WTC11 (cell line): ENCODE data around the gene EEFSEC. TPM values are rescaled to one million over a fixed set of nuclear protein-coding genes. Genes with fewer than 3 reads are reported as not detected.

Experiments
- ATAC-seq: fragments of 200-7000 bp; cut with Tn5 transposase; 2 replicates; pipeline ENCODE4 v1.10.0; 2021; ENCODE audit warnings: mild to moderate bottlenecking, moderate library complexity
- CTCF ChIA-PET: fragments of 300-600 bp; sonication (Branson Sonifier 250); formaldehyde crosslinking; loops from one replicate; lab custom pipeline; 2021; ENCODE audit warnings: antibody characterized with exemption; lab: Charles Lee
- POLR2A ChIA-PET: fragments of 350-600 bp; sonication (Branson Sonifier 250); formaldehyde crosslinking; loops from one replicate; lab custom pipeline; 2021; ENCODE audit warnings: antibody characterized with exemption; lab: Charles Lee
- DNase-seq: peaks from one replicate; pipeline ENCODE4 v3.0.0; 2021; ENCODE audit warnings: low spot score
- H3K27ac Mint-ChIP-seq: 2 replicates; pipeline ENCODE4 v1.8.0; 2021; ENCODE audit warnings: mixed read lengths
- H3K27me3 Mint-ChIP-seq: 2 replicates; pipeline ENCODE4 v1.8.0; 2021; ENCODE audit warnings: low read depth, mild to moderate bottlenecking, moderate library complexity, mixed read lengths
- H3K36me3 Mint-ChIP-seq: 2 replicates; pipeline ENCODE4 v1.8.0; 2021; ENCODE audit warnings: mixed read lengths
- H3K4me1 Mint-ChIP-seq: 2 replicates; pipeline ENCODE4 v1.8.0; 2022; ENCODE audit warnings: mixed read lengths
- H3K4me3 Mint-ChIP-seq: 2 replicates; pipeline ENCODE4 v1.8.0; 2021; ENCODE audit warnings: mild to moderate bottlenecking, moderate library complexity, mixed read lengths
- H3K9me3 Mint-ChIP-seq: 2 replicates; pipeline ENCODE4 v1.8.0; 2021; ENCODE audit warnings: mixed read lengths
- ATF1 ChIP-seq: sonication (generic); formaldehyde crosslinking; IDR thresholded peaks from 2 replicates; pipeline ENCODE4 v1.8.1; 2023; ENCODE audit warnings: mild to moderate bottlenecking, moderate library complexity, missing genetic modification reagents
- EMX1 ChIP-seq: fragments of 250-450 bp; sonication (Bioruptor Pico); IDR thresholded peaks from 2 replicates; pipeline ENCODE4 v1.8.0; 2021; ENCODE audit warnings: mild to moderate bottlenecking
- FOXK1 ChIP-seq: sonication (generic); formaldehyde crosslinking; IDR thresholded peaks from 2 replicates; pipeline ENCODE4 v1.8.0; 2022; ENCODE audit warnings: mild to moderate bottlenecking, moderate library complexity, missing genetic modification reagents
- FOXP1 ChIP-seq: sonication (generic); formaldehyde crosslinking; IDR thresholded peaks from 2 replicates; pipeline ENCODE4 v1.8.0; 2022; ENCODE audit warnings: missing genetic modification reagents, mild to moderate bottlenecking, moderate library complexity, borderline replicate concordance
- NFYB ChIP-seq: sonication (generic); formaldehyde crosslinking; conservative IDR thresholded peaks from 2 replicates; pipeline ENCODE4 v1.8.0; 2022; ENCODE audit warnings: low read depth, missing genetic modification reagents
- OVOL2 ChIP-seq: fragments of 250-450 bp; sonication (Bioruptor Pico); IDR thresholded peaks from 2 replicates; pipeline ENCODE4 v1.9.0; 2021; ENCODE audit warnings: mild to moderate bottlenecking, borderline replicate concordance
- SMAD4 ChIP-seq: sonication (generic); formaldehyde crosslinking; IDR thresholded peaks from 2 replicates; pipeline ENCODE4 v1.8.0; 2022; ENCODE audit warnings: mild to moderate bottlenecking, missing genetic modification reagents
- SP1 ChIP-seq: sonication (generic); formaldehyde crosslinking; conservative IDR thresholded peaks from 2 replicates; pipeline ENCODE4 v1.8.1; 2022; ENCODE audit warnings: missing genetic modification reagents
- TEAD1 ChIP-seq: sonication (generic); formaldehyde crosslinking; IDR thresholded peaks from 2 replicates; pipeline ENCODE4 v1.8.0; 2022; ENCODE audit warnings: mild to moderate bottlenecking, missing genetic modification reagents
- ZBTB21 ChIP-seq: sonication (generic); formaldehyde crosslinking; IDR thresholded peaks from 2 replicates; pipeline ENCODE4 v1.8.1; 2023; ENCODE audit warnings: mild to moderate bottlenecking, missing genetic modification reagents, borderline replicate concordance
- ZNF423 ChIP-seq: fragments of 250-450 bp; sonication (Bioruptor Pico); IDR thresholded peaks from 2 replicates; pipeline ENCODE4 v2.1.2; 2022; ENCODE audit warnings: mild to moderate bottlenecking, moderate library complexity
- total RNA-seq: library from RNA; stranded (reverse); gene quantifications from 3 replicates; pipeline ENCODE4 v1.2.3, GENCODE V29; 2021
- TF ChIP-seq, protein P1 (sequence below): fragments of 250-450 bp; sonication (Bioruptor Pico); IDR thresholded peaks from 2 replicates; pipeline ENCODE4 v1.9.0; 2021; ENCODE audit warnings: moderate library complexity, mild to moderate bottlenecking, inconsistent platforms, borderline replicate concordance
- TF ChIP-seq, protein P2 (sequence below): sonication (generic); formaldehyde crosslinking; IDR thresholded peaks from 2 replicates; pipeline ENCODE4 v1.8.0; 2022; ENCODE audit warnings: missing genetic modification reagents
- TF ChIP-seq, protein P3 (sequence below): sonication (generic); formaldehyde crosslinking; IDR thresholded peaks from 2 replicates; pipeline ENCODE4 v1.8.1; 2022; ENCODE audit warnings: missing genetic modification reagents, borderline replicate concordance
- TF ChIP-seq, protein P4 (sequence below): fragments of 250-450 bp; sonication (Bioruptor Pico); IDR thresholded peaks from 2 replicates; pipeline ENCODE4 v2.1.2; 2022; ENCODE audit warnings: mild to moderate bottlenecking, moderate library complexity
- TF ChIP-seq, protein P5 (sequence below): fragments of 200-600 bp; IDR thresholded peaks from 2 replicates; pipeline ENCODE4 v1.8.0; 2022; ENCODE audit warnings: antibody characterized with exemption
- TF ChIP-seq, protein P6 (sequence below): sonication (generic); formaldehyde crosslinking; IDR thresholded peaks from 2 replicates; pipeline ENCODE4 v1.8.1; 2023; ENCODE audit warnings: mild to moderate bottlenecking, missing genetic modification reagents
- TF ChIP-seq, protein P7 (sequence below): sonication (generic); formaldehyde crosslinking; IDR thresholded peaks from 2 replicates; pipeline ENCODE4 v1.8.0; 2022; ENCODE audit warnings: mild to moderate bottlenecking, missing genetic modification reagents

The EEFSEC gene
- total RNA-seq, 1 experiment from 2014 or later: 13.7 TPM

DNA sequence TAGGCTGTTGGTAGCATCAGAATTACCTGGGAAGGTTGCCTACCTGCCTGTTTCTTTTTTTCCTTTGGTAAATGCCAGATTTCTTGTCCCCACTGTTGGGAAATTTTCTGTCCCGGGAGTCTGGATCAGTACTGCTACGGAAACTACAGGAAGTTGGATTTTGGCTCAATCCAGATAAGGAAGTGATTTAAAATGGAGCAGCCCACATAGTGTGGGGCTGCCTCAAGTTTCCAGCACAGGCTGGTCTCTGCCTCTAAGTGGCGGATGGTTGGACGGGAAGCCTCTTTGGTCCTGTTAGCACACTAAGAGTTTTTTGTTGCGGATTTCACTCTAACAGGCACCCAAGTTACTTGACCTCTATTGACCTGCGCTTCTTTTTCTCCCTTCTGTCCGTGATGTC lies 54.7 kb downstream of the EEFSEC start:
- peaks cover 46% of the 10 kb centered on the region for H3K4me1 Mint-ChIP-seq
- TF ChIP-seq, protein P1, sequence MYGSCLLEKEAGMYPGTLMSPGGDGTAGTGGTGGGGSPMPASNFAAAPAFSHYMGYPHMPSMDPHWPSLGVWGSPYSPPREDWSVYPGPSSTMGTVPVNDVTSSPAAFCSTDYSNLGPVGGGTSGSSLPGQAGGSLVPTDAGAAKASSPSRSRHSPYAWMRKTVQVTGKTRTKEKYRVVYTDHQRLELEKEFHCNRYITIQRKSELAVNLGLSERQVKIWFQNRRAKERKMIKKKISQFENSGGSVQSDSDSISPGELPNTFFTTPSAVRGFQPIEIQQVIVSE: no peak
- TF ChIP-seq TEAD1 (CRISPR knock-in tag): no peak
- no peak for TF ChIP-seq FOXK1
- no peak for TF ChIP-seq FOXP1 (CRISPR knock-in tag)
- TF ChIP-seq, protein P2, sequence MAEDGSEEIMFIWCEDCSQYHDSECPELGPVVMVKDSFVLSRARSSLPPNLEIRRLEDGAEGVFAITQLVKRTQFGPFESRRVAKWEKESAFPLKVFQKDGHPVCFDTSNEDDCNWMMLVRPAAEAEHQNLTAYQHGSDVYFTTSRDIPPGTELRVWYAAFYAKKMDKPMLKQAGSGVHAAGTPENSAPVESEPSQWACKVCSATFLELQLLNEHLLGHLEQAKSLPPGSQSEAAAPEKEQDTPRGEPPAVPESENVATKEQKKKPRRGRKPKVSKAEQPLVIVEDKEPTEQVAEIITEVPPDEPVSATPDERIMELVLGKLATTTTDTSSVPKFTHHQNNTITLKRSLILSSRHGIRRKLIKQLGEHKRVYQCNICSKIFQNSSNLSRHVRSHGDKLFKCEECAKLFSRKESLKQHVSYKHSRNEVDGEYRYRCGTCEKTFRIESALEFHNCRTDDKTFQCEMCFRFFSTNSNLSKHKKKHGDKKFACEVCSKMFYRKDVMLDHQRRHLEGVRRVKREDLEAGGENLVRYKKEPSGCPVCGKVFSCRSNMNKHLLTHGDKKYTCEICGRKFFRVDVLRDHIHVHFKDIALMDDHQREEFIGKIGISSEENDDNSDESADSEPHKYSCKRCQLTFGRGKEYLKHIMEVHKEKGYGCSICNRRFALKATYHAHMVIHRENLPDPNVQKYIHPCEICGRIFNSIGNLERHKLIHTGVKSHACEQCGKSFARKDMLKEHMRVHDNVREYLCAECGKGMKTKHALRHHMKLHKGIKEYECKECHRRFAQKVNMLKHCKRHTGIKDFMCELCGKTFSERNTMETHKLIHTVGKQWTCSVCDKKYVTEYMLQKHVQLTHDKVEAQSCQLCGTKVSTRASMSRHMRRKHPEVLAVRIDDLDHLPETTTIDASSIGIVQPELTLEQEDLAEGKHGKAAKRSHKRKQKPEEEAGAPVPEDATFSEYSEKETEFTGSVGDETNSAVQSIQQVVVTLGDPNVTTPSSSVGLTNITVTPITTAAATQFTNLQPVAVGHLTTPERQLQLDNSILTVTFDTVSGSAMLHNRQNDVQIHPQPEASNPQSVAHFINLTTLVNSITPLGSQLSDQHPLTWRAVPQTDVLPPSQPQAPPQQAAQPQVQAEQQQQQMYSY (CRISPR knock-in tag): no peak
- TF ChIP-seq, protein P3, sequence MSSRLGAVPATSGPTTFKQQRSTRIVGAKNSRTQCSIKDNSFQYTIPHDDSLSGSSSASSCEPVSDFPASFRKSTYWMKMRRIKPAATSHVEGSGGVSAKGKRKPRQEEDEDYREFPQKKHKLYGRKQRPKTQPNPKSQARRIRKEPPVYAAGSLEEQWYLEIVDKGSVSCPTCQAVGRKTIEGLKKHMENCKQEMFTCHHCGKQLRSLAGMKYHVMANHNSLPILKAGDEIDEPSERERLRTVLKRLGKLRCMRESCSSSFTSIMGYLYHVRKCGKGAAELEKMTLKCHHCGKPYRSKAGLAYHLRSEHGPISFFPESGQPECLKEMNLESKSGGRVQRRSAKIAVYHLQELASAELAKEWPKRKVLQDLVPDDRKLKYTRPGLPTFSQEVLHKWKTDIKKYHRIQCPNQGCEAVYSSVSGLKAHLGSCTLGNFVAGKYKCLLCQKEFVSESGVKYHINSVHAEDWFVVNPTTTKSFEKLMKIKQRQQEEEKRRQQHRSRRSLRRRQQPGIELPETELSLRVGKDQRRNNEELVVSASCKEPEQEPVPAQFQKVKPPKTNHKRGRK (CRISPR knock-in tag): no peak
- TF ChIP-seq ZBTB21 (CRISPR knock-in tag): no peak
- TF ChIP-seq OVOL2 (CRISPR knock-in tag): no peak
- no peak for TF ChIP-seq ATF1 (CRISPR knock-in tag)
- TF ChIP-seq EMX1 (CRISPR knock-in tag): no peak
- TF ChIP-seq, protein P4, sequence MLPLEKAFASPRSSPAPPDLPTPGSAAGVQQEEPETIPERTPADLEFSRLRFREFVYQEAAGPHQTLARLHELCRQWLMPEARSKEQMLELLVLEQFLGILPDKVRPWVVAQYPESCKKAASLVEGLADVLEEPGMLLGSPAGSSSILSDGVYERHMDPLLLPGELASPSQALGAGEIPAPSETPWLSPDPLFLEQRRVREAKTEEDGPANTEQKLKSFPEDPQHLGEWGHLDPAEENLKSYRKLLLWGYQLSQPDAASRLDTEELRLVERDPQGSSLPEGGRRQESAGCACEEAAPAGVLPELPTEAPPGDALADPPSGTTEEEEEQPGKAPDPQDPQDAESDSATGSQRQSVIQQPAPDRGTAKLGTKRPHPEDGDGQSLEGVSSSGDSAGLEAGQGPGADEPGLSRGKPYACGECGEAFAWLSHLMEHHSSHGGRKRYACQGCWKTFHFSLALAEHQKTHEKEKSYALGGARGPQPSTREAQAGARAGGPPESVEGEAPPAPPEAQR (CRISPR knock-in tag): no peak
- no peak for TF ChIP-seq SMAD4 (CRISPR knock-in tag)
- TF ChIP-seq, protein P5, sequence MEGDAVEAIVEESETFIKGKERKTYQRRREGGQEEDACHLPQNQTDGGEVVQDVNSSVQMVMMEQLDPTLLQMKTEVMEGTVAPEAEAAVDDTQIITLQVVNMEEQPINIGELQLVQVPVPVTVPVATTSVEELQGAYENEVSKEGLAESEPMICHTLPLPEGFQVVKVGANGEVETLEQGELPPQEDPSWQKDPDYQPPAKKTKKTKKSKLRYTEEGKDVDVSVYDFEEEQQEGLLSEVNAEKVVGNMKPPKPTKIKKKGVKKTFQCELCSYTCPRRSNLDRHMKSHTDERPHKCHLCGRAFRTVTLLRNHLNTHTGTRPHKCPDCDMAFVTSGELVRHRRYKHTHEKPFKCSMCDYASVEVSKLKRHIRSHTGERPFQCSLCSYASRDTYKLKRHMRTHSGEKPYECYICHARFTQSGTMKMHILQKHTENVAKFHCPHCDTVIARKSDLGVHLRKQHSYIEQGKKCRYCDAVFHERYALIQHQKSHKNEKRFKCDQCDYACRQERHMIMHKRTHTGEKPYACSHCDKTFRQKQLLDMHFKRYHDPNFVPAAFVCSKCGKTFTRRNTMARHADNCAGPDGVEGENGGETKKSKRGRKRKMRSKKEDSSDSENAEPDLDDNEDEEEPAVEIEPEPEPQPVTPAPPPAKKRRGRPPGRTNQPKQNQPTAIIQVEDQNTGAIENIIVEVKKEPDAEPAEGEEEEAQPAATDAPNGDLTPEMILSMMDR: no peak
- no peak for TF ChIP-seq ZNF423 (CRISPR knock-in tag)
- TF ChIP-seq, protein P6, sequence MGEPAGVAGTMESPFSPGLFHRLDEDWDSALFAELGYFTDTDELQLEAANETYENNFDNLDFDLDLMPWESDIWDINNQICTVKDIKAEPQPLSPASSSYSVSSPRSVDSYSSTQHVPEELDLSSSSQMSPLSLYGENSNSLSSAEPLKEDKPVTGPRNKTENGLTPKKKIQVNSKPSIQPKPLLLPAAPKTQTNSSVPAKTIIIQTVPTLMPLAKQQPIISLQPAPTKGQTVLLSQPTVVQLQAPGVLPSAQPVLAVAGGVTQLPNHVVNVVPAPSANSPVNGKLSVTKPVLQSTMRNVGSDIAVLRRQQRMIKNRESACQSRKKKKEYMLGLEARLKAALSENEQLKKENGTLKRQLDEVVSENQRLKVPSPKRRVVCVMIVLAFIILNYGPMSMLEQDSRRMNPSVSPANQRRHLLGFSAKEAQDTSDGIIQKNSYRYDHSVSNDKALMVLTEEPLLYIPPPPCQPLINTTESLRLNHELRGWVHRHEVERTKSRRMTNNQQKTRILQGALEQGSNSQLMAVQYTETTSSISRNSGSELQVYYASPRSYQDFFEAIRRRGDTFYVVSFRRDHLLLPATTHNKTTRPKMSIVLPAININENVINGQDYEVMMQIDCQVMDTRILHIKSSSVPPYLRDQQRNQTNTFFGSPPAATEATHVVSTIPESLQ (CRISPR knock-in tag): no peak
- TF ChIP-seq, protein P7, sequence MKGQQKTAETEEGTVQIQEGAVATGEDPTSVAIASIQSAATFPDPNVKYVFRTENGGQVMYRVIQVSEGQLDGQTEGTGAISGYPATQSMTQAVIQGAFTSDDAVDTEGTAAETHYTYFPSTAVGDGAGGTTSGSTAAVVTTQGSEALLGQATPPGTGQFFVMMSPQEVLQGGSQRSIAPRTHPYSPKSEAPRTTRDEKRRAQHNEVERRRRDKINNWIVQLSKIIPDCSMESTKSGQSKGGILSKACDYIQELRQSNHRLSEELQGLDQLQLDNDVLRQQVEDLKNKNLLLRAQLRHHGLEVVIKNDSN: no peak
- no peak for TF ChIP-seq SP1
- TF ChIP-seq NFYB (CRISPR knock-in tag): no peak
- TF ChIP-seq, all 79 proteins: peak for 0
- ChIA-PET CTCF (interaction anchor here (0.7 kb wide), 1 partner anchor 829 kb away, joined by 3 read pairs; no protein-coding TSS in a partner anchor), POLR2A (no interaction called here)
- Mint-ChIP-seq H3K27me3 (no peaks in the 10 kb centered on the region), H3K4me3 (no peak overlapping the region), H3K27ac (no peak overlapping the region), H3K9me3 (no peaks in the 10 kb centered on the region), H3K36me3 (no peaks in the 10 kb centered on the region)
- no peak for DNase-seq
- no peak for ATAC-seq
